Uterus (tissue), 2 donors: ENCODE results near the gene LAMA1.

Source experiments
- CTCF ChIP-seq, 4 experiments: fragments of 200-600 bp in 2 of 4; fragments of 450-650 bp in 2 of 4; sonication (generic) in 2 of 4; IDR thresholded peaks; one replicate each; pipeline ENCODE4 v1.5.1; 2016 to 2019; ENCODE audit warnings: antibody characterized with exemption in 4 of 4, mild to moderate bottlenecking in 2 of 4, moderate library complexity in 1 of 4
- POLR2A ChIP-seq, 2 donors: fragments of 450-650 bp; IDR thresholded peaks; one replicate each; pipeline ENCODE4 v1.6.1; 2016; ENCODE audit warnings: antibody characterized with exemption in 2 of 2, mild to moderate bottlenecking in 1 of 2, moderate library complexity in 1 of 2

DNA sequence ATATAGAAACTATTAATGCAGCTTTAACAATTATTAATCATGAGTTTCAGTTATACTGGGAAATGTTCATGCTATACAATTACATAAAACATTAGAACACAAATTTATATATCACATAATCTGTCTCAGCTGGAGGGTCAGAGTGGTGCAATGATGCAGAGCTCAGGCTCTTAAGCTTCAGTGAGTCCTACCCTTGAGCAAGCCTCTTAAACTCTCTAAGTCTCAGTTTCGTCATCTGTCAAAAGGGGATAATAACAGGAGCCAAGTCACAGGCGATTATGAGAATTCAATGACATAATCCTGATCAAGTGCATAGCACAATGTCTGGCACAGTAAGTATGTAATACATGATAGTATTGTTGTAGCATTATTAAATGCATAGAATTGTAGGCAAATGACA lies 46.0 kb downstream of the LAMA1 start:
- TF ChIP-seq CTCF (IDR thresholded peaks at IDR 0.05) (no peak), POLR2A (IDR thresholded peaks at IDR 0.05) (no peak)
